NCI-H2029 (cell line): ENCODE results near the gene WNT2.
"Not testable (repeated sequence)": the region's sequence is repeated elsewhere in the genome, so short reads cannot be mapped to it uniquely, and the experiment has no call there.

Source experiments
- DNase-seq: peaks from one replicate; lab custom pipeline; 2025; lab: John Stamatoyannopoulos, UW

WNT2 gene

GRCh38 chr7:117302396-117302795, 20.5 kb downstream of the WNT2 start:
- DNase-seq, result no peak

- DNase-seq, result not testable (repeated sequence)
Measured at GRCh38 chr7:117300506-117300905, 22.4 kb downstream of the WNT2 start.

GRCh38 chr7:117297606-117298005, 25.3 kb downstream of the WNT2 start:
- DNase-seq, result no peak

DNA sequence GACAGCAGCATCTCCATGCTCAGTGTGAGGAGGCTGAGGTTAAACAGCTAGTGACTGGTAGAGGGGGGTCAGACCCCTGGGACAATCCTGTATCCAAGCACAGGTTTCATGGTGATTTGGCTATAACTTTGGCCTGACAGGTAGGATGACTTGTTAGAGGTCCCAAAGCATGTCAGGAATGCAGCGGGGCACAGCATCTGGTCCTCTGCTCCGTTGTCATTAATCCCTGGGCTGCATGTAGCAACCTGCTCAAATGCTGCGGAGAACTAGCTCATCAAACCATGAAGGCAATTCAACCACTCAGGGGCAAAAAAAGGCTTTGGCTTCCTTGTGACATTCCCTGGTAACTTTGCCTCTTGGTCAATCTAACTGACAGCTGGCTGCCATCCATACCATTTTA, 26.8 kb downstream of the WNT2 start:
- DNase-seq, result no peak

DNA sequence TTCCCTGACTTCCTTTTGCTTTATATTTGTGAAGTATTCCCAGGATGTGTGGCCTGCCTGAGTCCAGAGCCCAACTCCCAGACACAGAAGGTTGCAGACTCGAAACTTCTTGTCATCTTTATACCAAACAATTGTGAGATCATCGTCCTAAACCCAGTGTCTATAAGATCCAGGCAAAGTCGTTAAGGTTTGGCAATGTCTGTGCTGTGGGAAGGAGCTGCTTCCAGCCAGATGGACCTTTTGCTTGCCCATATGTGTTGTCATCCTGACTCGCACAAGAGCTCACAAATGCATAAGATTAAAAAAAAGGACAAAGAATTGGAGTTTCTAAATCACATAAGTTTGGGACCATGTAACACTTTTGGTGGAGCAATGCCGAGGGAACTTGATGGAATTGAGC, 37.0 kb downstream of the WNT2 start:
- no peak for DNase-seq

DNA sequence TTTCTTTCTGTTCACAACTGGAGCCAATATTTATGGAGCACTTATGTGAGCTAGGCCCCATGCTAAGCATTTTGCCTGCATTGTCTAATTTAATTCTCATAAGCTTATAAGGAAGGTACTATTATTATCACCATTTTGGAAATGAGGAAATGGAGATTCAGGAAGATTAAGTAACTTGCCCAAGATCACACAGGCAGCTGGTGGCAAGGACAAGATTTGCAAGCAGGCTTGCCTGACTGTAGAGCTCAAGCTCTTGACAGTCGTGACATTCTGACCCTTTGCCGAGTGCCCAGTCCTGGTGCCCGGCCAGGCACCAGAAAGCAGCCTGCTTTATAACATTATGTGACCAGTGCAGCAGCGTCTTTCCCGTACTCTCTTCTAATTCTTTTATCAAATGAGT, 38.2 kb downstream of the WNT2 start:
- no peak for DNase-seq

DNA sequence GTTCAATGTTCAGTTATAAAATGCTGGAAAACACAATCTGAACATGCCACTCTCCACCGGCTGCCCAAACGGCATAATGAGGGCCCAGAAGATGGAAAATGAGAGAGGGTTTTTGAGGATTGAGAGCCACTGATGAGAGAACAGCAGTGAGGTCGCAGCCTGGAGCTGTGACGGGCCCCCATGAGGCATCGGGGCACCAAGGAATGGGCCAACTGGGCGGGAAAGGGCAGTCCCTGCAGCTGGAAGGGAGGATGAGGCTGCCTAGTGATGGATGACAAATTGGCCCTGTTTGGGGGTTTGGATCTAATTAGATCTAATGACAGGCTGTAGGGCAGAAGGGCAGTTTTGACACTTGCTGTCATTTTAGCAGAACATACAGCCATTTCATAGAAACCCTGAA, 39.1 kb downstream of the WNT2 start:
- no peak for DNase-seq

- no peak for DNase-seq
Measured at GRCh38 chr7:117283371-117283770, 39.5 kb downstream of the WNT2 start.

GRCh38 chr7:117282239-117282812, 40.5 kb downstream of the WNT2 start:
- DNase-seq, result no peak

DNA sequence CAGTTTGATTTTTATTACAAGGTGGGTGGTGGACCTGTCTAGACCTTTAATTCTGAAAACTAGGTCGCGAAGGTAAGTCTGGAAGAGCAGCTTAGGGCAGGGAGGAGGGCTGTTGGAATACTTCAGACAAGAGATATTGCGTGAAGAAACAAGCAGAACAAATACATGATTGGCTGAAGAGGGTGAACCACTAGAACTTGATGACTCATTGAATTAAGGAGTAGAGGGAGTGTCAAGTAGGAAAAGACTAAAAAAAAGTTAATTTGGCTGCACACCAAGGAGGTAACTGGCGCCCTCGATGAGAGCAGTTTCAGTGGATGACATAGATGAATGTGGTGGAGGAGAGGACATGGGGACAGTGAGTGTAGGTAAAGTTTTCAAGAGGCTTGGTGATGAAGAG, 41.3 kb downstream of the WNT2 start:
- no peak for DNase-seq

DNA sequence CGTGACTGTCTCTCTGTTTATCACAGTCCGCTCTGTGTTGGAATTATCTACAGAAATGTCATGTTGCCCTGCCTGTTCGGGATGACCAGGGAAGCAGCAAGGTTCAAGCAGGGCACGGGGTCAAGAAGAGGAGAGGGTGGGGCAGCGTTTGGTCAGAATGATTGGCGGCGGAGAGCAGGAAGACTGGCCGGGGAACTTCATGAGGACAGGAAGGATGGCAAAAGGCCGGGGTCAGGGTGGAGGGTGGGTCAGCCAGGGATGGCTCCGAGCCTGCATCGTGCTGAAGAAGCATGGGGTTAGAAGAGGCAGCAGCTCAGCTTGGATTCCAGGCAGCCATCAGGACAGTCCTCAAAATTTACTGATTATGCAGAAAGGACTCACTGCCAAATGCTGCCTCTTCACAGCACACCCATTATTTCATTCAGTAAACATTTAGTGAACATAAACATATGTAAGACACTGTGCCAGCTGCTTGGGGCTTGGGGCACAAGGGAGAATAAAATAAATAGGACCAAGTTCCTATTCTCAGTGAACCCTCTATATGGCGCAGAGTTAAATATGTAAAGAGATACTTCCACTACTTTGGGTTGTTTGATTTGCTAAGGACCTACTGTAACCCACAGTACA, 42.8 kb downstream of the WNT2 start:
- no peak for DNase-seq

GRCh38 chr7:117279203-117279602, 43.7 kb downstream of the WNT2 start:
- DNase-seq, result no peak

DNA sequence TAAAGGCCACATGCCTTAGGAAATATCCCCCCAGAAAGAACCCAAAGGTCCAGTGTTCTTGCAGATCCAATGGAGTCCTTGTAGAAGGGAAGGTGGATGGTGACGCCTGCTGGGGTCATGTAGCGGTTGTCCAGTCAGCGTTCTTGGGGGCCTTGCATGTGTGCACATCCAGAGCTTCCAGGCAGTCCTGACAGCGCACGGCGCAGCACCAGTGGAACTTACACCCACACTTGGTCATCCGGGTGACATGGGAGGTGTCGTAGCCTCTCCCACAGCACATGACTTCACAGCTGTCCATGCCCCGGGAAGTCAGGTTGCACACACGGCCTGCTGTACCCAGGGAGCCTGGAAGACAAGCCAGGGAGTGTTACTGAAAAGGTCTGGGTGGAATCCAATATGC, 44.8 kb downstream of the WNT2 start:
- no peak for DNase-seq

- DNase-seq, result no peak
Measured at GRCh38 chr7:117277576-117277975, 45.3 kb downstream of the WNT2 start.

- DNase-seq, result no peak
Measured at GRCh38 chr7:117274951-117275350, 47.9 kb downstream of the WNT2 start.

- no peak for DNase-seq
Measured at GRCh38 chr7:117273814-117274225, 49.0 kb downstream of the WNT2 start.

- no peak for DNase-seq
Measured at GRCh38 chr7:117273325-117273724, 49.5 kb downstream of the WNT2 start.

- DNase-seq, result no peak
Measured at GRCh38 chr7:117272017-117272759, 50.7 kb downstream of the WNT2 start.

GRCh38 chr7:117271566-117271965, 51.3 kb downstream of the WNT2 start:
- no peak for DNase-seq

- no peak for DNase-seq
Measured at GRCh38 chr7:117270371-117270770, 52.5 kb downstream of the WNT2 start.

DNA sequence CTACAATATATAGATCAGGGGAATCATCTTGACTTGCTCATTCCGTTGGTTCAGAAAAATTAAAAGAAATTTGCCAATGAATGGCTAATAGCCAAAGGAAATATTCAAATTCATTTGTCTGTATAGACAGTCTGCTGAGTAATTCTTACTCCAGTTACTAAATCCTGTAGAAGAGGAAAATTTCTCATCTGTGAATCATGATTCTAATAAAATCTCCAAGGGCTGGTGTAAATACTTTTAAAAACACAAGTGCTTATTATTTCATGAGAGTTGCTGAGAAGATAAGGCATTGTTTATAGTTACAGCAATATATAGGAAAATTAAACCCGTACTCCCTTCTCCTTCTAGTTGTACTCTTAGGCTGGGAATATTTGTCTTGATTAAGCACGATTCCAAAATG, 53.0 kb downstream of the WNT2 start:
- DNase-seq, result no peak

GRCh38 chr7:117269417-117269816, 53.4 kb downstream of the WNT2 start:
- no peak for DNase-seq

DNA sequence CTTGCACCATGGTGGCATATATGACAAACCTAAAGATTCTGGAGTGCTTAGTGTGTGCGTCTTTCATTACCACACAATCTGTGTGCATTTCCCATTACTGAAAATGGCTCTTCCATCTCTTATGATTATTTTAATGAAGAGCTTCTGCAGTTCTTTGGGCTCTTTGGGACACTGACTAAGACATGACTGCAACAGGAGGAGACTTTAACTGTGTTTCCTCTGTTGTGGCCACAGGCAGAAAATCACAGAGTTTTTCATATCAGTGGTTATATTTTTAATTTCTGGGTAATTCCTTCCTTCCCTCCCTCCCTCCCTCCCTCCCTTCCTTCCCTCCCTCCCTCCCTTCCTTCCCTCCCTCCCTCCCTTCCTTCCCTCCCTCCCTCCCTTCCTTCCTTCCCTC, 58.1 kb downstream of the WNT2 start:
- no peak for DNase-seq

DNA sequence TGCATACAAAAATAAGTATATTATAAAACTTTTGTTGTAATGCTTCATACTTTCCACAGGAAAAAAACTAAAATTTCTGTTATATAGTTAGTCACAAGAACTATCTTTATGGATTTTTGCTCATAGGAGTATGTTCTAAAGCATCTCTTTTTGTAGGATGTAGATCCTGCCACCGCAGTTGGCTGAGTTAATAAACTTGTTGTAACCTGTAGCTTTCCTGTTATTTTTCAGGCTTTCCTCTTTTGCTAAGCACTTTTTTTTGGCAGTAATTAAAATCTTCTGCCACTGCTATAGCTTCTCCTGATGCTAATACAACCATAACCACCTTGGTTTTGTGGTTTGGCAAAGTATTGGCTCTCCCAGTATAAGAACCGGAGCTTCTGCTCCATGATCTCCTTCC, 60.3 kb downstream of the WNT2 start:
- DNase-seq, result no peak
